ENCODE measurements around the gene JMJD1C.

DNA sequence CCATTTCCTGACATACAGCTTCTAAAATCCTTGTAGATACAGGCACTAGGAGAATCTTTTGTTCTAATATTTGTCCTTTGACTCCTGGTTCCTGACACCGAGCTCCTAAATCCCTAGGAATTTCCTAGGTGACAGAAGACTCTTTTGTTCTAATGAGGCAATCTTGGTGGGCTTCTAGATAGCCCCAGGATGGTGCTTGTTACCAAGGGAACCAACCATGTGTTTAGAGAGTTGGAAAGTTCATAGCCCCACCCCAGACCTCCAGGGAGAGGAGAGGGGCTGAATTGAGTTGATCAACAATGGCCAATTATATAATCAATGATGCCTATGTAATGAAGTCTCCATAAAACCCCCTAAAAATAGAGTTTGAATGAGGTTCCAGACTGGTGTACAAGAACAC, 145.1 kb downstream of the JMJD1C start:
- TF ChIP-seq, protein P1, sequence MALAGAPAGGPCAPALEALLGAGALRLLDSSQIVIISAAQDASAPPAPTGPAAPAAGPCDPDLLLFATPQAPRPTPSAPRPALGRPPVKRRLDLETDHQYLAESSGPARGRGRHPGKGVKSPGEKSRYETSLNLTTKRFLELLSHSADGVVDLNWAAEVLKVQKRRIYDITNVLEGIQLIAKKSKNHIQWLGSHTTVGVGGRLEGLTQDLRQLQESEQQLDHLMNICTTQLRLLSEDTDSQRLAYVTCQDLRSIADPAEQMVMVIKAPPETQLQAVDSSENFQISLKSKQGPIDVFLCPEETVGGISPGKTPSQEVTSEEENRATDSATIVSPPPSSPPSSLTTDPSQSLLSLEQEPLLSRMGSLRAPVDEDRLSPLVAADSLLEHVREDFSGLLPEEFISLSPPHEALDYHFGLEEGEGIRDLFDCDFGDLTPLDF (CRISPR knock-in tag; IDR thresholded peaks at IDR 0.05) = no peak
- TF ChIP-seq, protein P2, sequence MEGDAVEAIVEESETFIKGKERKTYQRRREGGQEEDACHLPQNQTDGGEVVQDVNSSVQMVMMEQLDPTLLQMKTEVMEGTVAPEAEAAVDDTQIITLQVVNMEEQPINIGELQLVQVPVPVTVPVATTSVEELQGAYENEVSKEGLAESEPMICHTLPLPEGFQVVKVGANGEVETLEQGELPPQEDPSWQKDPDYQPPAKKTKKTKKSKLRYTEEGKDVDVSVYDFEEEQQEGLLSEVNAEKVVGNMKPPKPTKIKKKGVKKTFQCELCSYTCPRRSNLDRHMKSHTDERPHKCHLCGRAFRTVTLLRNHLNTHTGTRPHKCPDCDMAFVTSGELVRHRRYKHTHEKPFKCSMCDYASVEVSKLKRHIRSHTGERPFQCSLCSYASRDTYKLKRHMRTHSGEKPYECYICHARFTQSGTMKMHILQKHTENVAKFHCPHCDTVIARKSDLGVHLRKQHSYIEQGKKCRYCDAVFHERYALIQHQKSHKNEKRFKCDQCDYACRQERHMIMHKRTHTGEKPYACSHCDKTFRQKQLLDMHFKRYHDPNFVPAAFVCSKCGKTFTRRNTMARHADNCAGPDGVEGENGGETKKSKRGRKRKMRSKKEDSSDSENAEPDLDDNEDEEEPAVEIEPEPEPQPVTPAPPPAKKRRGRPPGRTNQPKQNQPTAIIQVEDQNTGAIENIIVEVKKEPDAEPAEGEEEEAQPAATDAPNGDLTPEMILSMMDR (IDR thresholded peaks at IDR 0.05) = no peak
- TF ChIP-seq FOXJ3 (CRISPR knock-in tag; IDR thresholded peaks at IDR 0.05; ENCODE audit: borderline replicate concordance) (no peak), NR3C1 (CRISPR knock-in tag; conservative IDR thresholded peaks at IDR 0.05; ENCODE audit: low read depth) (no peak), ZNF317 (CRISPR knock-in tag; IDR thresholded peaks at IDR 0.05; ENCODE audit: borderline replicate concordance, low read depth) (no peak), ESRRA (CRISPR knock-in tag; IDR thresholded peaks at IDR 0.05; ENCODE audit: borderline replicate concordance) (no peak), RELA (CRISPR knock-in tag; IDR thresholded peaks at IDR 0.05; ENCODE audit: borderline replicate concordance) (no peak)
- TF ChIP-seq, protein P3, sequence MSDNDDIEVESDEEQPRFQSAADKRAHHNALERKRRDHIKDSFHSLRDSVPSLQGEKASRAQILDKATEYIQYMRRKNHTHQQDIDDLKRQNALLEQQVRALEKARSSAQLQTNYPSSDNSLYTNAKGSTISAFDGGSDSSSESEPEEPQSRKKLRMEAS (CRISPR knock-in tag; IDR thresholded peaks at IDR 0.05) = no peak
- TF ChIP-seq, protein P4, sequence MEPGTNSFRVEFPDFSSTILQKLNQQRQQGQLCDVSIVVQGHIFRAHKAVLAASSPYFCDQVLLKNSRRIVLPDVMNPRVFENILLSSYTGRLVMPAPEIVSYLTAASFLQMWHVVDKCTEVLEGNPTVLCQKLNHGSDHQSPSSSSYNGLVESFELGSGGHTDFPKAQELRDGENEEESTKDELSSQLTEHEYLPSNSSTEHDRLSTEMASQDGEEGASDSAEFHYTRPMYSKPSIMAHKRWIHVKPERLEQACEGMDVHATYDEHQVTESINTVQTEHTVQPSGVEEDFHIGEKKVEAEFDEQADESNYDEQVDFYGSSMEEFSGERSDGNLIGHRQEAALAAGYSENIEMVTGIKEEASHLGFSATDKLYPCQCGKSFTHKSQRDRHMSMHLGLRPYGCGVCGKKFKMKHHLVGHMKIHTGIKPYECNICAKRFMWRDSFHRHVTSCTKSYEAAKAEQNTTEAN (CRISPR knock-in tag; IDR thresholded peaks at IDR 0.05) = no peak
- TF ChIP-seq, protein P5, sequence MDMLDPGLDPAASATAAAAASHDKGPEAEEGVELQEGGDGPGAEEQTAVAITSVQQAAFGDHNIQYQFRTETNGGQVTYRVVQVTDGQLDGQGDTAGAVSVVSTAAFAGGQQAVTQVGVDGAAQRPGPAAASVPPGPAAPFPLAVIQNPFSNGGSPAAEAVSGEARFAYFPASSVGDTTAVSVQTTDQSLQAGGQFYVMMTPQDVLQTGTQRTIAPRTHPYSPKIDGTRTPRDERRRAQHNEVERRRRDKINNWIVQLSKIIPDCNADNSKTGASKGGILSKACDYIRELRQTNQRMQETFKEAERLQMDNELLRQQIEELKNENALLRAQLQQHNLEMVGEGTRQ (CRISPR knock-in tag; IDR thresholded peaks at IDR 0.05) = no peak
- TF ChIP-seq, protein P6, sequence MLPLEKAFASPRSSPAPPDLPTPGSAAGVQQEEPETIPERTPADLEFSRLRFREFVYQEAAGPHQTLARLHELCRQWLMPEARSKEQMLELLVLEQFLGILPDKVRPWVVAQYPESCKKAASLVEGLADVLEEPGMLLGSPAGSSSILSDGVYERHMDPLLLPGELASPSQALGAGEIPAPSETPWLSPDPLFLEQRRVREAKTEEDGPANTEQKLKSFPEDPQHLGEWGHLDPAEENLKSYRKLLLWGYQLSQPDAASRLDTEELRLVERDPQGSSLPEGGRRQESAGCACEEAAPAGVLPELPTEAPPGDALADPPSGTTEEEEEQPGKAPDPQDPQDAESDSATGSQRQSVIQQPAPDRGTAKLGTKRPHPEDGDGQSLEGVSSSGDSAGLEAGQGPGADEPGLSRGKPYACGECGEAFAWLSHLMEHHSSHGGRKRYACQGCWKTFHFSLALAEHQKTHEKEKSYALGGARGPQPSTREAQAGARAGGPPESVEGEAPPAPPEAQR (CRISPR knock-in tag; IDR thresholded peaks at IDR 0.05) = no peak
- TF ChIP-seq, protein P7, sequence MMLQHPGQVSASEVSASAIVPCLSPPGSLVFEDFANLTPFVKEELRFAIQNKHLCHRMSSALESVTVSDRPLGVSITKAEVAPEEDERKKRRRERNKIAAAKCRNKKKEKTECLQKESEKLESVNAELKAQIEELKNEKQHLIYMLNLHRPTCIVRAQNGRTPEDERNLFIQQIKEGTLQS (CRISPR knock-in tag; conservative IDR thresholded peaks at IDR 0.05) = no peak
- TF ChIP-seq, protein P8, sequence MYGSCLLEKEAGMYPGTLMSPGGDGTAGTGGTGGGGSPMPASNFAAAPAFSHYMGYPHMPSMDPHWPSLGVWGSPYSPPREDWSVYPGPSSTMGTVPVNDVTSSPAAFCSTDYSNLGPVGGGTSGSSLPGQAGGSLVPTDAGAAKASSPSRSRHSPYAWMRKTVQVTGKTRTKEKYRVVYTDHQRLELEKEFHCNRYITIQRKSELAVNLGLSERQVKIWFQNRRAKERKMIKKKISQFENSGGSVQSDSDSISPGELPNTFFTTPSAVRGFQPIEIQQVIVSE (CRISPR knock-in tag; IDR thresholded peaks at IDR 0.05; ENCODE audit: borderline replicate concordance) = no peak
